Esophagus squamous epithelium (tissue), 4 donors: ENCODE measurements around the gene CDK15.

Experiments used
- CTCF ChIP-seq, 6 experiments: fragments of 450-650 bp in 4 of 6; fragments of 200-600 bp in 2 of 6; sonication (generic) in 2 of 6; IDR thresholded peaks; one replicate each; pipeline ENCODE4 v1.5.1; 2016 to 2019; ENCODE audit warnings: antibody characterized with exemption in 6 of 6, mild to moderate bottlenecking in 4 of 6, moderate library complexity in 4 of 6
- POLR2A ChIP-seq, 4 donors: fragments of 450-650 bp; IDR thresholded peaks; one replicate each; pipeline ENCODE4 v1.6.1; 2017; ENCODE audit warnings: antibody characterized with exemption in 4 of 4, mild to moderate bottlenecking in 4 of 4, moderate library complexity in 3 of 4

GRCh38 chr2:201786471-201786870, 19.9 kb upstream of the CDK15 start:
- TF ChIP-seq CTCF (IDR thresholded peaks at IDR 0.05) = no peak
- TF ChIP-seq POLR2A (IDR thresholded peaks at IDR 0.05) = no peak
